Left lobe of liver (tissue), 2 donors: Measurements from ENCODE around the gene DPP9. TPM values are rescaled to one million over a fixed set of nuclear protein-coding genes. Genes with fewer than 3 reads are reported as not detected.
"Not testable (repeated sequence)": the region's sequence is repeated elsewhere in the genome, so short reads cannot be mapped to it uniquely, and the experiment has no call there.

Experiments
- ATAC-seq: fragments of 200-7000 bp; cut with Tn5 transposase; one replicate; pipeline ENCODE4 v1.9.1; 2020; ENCODE audit warnings: mild to moderate bottlenecking, moderate library complexity
- DNase-seq: peaks from one replicate; pipeline ENCODE4 v3.0.0-alpha.2; 2020; ENCODE audit warnings: low spot score
- total RNA-seq: library from RNA; stranded (reverse); gene quantifications from one replicate; pipeline ENCODE4 v1.2.1, GENCODE V29; 2021
- donor health status: DM: no; HTN: no; CAD: no; lungs with moderate emphysema.
- donor health status: DM: no; HTN: yes; CAD: no.

DPP9 gene
- total RNA-seq, result 61.3 TPM

- peak; percentile 87 for ATAC-seq
Observed at GRCh38 chr19:4723595-4724514, at the start of gene DPP9. Gene DPP9 (minus strand): TSS chr19:4723842. CDS start chr19:4719906, 3,936 bp downstream.

GRCh38 chr19:4773047-4773640 lies 49.5 kb upstream of the DPP9 start:
- ATAC-seq, result no peak
- no peak for DNase-seq

More at GRCh38 chr19:4723595-4724514, at the start of gene DPP9:
- peak; percentile 97 for DNase-seq

- no peak for DNase-seq
- ATAC-seq, result no peak
Observed at GRCh38 chr19:4772566-4772965, 48.9 kb upstream of the DPP9 start.

- DNase-seq (peak; percentile 74), ATAC-seq (peak; percentile 99)
Observed at GRCh38 chr19:4768934-4769777, 45.5 kb upstream of the DPP9 start.

- no peak for DNase-seq
- ATAC-seq, result no peak
Observed at GRCh38 chr19:4764393-4764660, 40.7 kb upstream of the DPP9 start.

GRCh38 chr19:4763021-4763420 lies 39.4 kb upstream of the DPP9 start:
- ATAC-seq, result no peak
- no peak for DNase-seq

- ATAC-seq (no peak), DNase-seq (no peak)
Observed at GRCh38 chr19:4760285-4760650, 36.6 kb upstream of the DPP9 start.

GRCh38 chr19:4759388-4760284 lies 36.0 kb upstream of the DPP9 start:
- DNase-seq (peak; percentile 93), ATAC-seq (peak; percentile 99)

- DNase-seq (no peak), ATAC-seq (no peak)
Observed at GRCh38 chr19:4758659-4759058, 35.0 kb upstream of the DPP9 start.

GRCh38 chr19:4758082-4758481 lies 34.4 kb upstream of the DPP9 start:
- no peak for ATAC-seq

GRCh38 chr19:4755459-4755858 lies 31.8 kb upstream of the DPP9 start:
- DNase-seq, result no peak
- ATAC-seq, result no peak

More at GRCh38 chr19:4758082-4758481, 34.4 kb upstream of the DPP9 start:
- no peak for DNase-seq

GRCh38 chr19:4754248-4754647 lies 30.6 kb upstream of the DPP9 start:
- no peak for ATAC-seq
- no peak for DNase-seq

GRCh38 chr19:4749870-4750590 lies 26.4 kb upstream of the DPP9 start:
- DNase-seq (no peak), ATAC-seq (no peak)

- ATAC-seq, result no peak
Observed at GRCh38 chr19:4748589-4748988, 24.9 kb upstream of the DPP9 start.

GRCh38 chr19:4748185-4748584 lies 24.5 kb upstream of the DPP9 start:
- ATAC-seq (no peak), DNase-seq (no peak)

More at GRCh38 chr19:4748589-4748988, 24.9 kb upstream of the DPP9 start:
- DNase-seq, result no peak

GRCh38 chr19:4745986-4746385 lies 22.3 kb upstream of the DPP9 start:
- DNase-seq (no peak), ATAC-seq (no peak)

- not testable (repeated sequence) for DNase-seq, ATAC-seq
Observed at GRCh38 chr19:4745175-4745574, 21.5 kb upstream of the DPP9 start.

GRCh38 chr19:4744451-4745174 lies 21.0 kb upstream of the DPP9 start:
- DNase-seq, result no peak
- peak; percentile 23 for ATAC-seq
